ENCODE measurements around the gene CMTR1. TPM values are rescaled to one million over a fixed set of nuclear protein-coding genes. Genes with fewer than 3 reads are reported as not detected.

Gene CMTR1
- total and polyA plus RNA-seq, 10 of the 15 experiments (the other 5 are each of a cell fraction or from before 2014, with no cell fraction given): 2.7 to 67.0 (median 46.2) TPM

GRCh38 chr6:37507690-37508421, 74.8 kb downstream of the CMTR1 start:
- Histone ChIP-seq H3K9ac (ENCODE audit: control insufficient read depth, insufficient read depth, low read length) (no peak overlapping the region), H3K79me2 (ENCODE audit: control insufficient read depth, insufficient read depth, low read length) (no peaks in the 10 kb centered on the region), H3K9me3 (replicated peaks; ENCODE audit: control insufficient read depth, insufficient read depth, low read length) (no peaks in the 10 kb centered on the region), H3K4me1 (ENCODE audit: control insufficient read depth, insufficient read depth, low read length) (peaks cover 23% of the 10 kb centered on the region), H2AFZ (ENCODE audit: control insufficient read depth, low read depth, low read length) (no peak overlapping the region), H3K36me3 (ENCODE audit: control insufficient read depth in 2 of 2, insufficient read depth in 2 of 2, low read length in 1 of 2) (no peaks in the 10 kb centered on the region), H3K4me3 (no peak overlapping the region), H3K27me3 (replicated peaks in 1 of 2; ENCODE audit: control insufficient read depth in 2 of 2, insufficient read depth in 2 of 2, low read length in 1 of 2) (no peaks in the 10 kb centered on the region), H3K4me2 (ENCODE audit: control insufficient read depth, insufficient read depth) (no peak overlapping the region), H3K27ac (ENCODE audit: control insufficient read depth, insufficient read depth) (no peak overlapping the region), H4K20me1 (ENCODE audit: control insufficient read depth, insufficient read depth) (no peaks in the 10 kb centered on the region)
- ChIA-PET SMC1A (ENCODE audit: uncharacterized antibody, unreplicated experiment) (interaction anchor here (0.7 to 2.0 kb wide), 10 partner anchors 8 to 58 kb away, joined by 3 to 11 read pairs (median 6); partner anchors contain the start of gene CCDC167), CTCF (interaction anchor here (1.0 to 2.8 kb wide), 7 partner anchors 8 to 58 kb away, joined by 3 to 18 read pairs (median 4); partner anchors contain the start of gene CCDC167), RAD21 (ENCODE audit: unreplicated experiment) (interaction anchor here (0.7 to 1.8 kb wide), 4 partner anchors 9 to 52 kb away, joined by 3 to 10 read pairs (median 6); no protein-coding TSS in a partner anchor), POLR2A (interaction anchor here (0.7 to 2.0 kb wide), 6 partner anchors 8 to 70 kb away, joined by 3 to 6 read pairs (median 4); partner anchors contain the start of gene CCDC167)
- FAIRE-seq (no peak), DNase-seq (ENCODE audit: low read depth, low spot score) (no peak), ATAC-seq (peak; percentile 72)
- intact Hi-C loops (cut with micrococcal nuclease; ENCODE audit: unreplicated experiment) (no loop called here), in situ Hi-C loops (cut with MboI) (no loop called here)
- 0 out of 2 replicates have a peak, but pooled peaks have one; percentile 50 for TF ChIP-seq TCF3 (IDR thresholded peaks at IDR 0.05; ENCODE audit: borderline replicate concordance, insufficient read depth, low read depth, low read length)
- TF ChIP-seq TCF12 (IDR thresholded peaks at IDR 0.05; ENCODE audit: low read depth, low read length): peak; percentile 68; the same call in 1 of the 2 replicates
- no peak for TF ChIP-seq NRF1 (conservative IDR thresholded peaks at IDR 0.05; ENCODE audit: low read depth, low read length)
- no peak for TF ChIP-seq NFXL1 (IDR thresholded peaks at IDR 0.05; ENCODE audit: borderline replicate concordance)
- TF ChIP-seq GATAD2B (conservative IDR thresholded peaks at IDR 0.05; ENCODE audit: low read depth): no peak
- TF ChIP-seq FOXM1 (IDR thresholded peaks at IDR 0.05; ENCODE audit: low read depth, low read length): no peak
- TF ChIP-seq PAX8 (IDR thresholded peaks at IDR 0.05): no peak
- peak; percentile 51 for TF ChIP-seq PKNOX1 (IDR thresholded peaks at IDR 0.05)
- no peak for TF ChIP-seq RB1 (IDR thresholded peaks at IDR 0.05; ENCODE audit: borderline replicate concordance)
- no peak for TF ChIP-seq E2F8 (IDR thresholded peaks at IDR 0.05; ENCODE audit: low read depth, partially characterized antibody)
- no peak for TF ChIP-seq SREBF1 (IDR thresholded peaks at IDR 0.05; ENCODE audit: low read length)
- no TSS peak for BruUV-seq (replicated peaks)
- 79% methylated on average over 3 of the region's 4 CpGs for WGBS (ENCODE audit: insufficient coverage, insufficient replicate concordance, low lambda C conversion rate, missing lambda C conversion rate)

All from GM12878 (cell line).